Heart right ventricle (tissue), 16 donors: ENCODE data around the gene RNF213. TPM values are rescaled to one million over a fixed set of nuclear protein-coding genes. Genes with fewer than 3 reads are reported as not detected.

ENCODE experiments used
- ATAC-seq, 8 donors: fragments of 200-7000 bp; cut with Tn5 transposase; one replicate each; pipeline ENCODE4 v1.9.1; 2020; ENCODE audit warnings: mild to moderate bottlenecking in 8 of 8, moderate library complexity in 8 of 8, moderate number of reproducible peaks in 1 of 8
- DNase-seq, 2 donors: peaks; one replicate each; pipeline ENCODE4 v3.0.0-alpha.2; 2020
- H3K27ac ChIP-seq, 10 donors: fragments of 200-600 bp; sonication (generic) in 2 of 10; one replicate each; pipeline versions ENCODE4 v1.5.0 to v1.8.0; 2020 to 2022; ENCODE audit warnings: mild to moderate bottlenecking in 3 of 10
- H3K27me3 ChIP-seq, 7 donors: fragments of 200-600 bp; one replicate each; pipeline ENCODE4 v1.8.0; 2021 to 2022; ENCODE audit warnings: mild to moderate bottlenecking in 2 of 7
- H3K36me3 ChIP-seq, 9 donors: fragments of 200-600 bp; sonication (generic) in 1 of 9; one replicate each; pipeline versions ENCODE4 v1.5.0 to v1.8.0; 2020 to 2022; ENCODE audit warnings: mild to moderate bottlenecking in 2 of 9
- H3K4me1 ChIP-seq, 9 donors: fragments of 200-600 bp; sonication (generic) in 1 of 9; one replicate each; pipeline versions ENCODE4 v1.5.0 to v1.8.0; 2020 to 2022; ENCODE audit warnings: mild to moderate bottlenecking in 4 of 9
- H3K4me3 ChIP-seq, 10 donors: fragments of 200-600 bp; sonication (generic) in 2 of 10; one replicate each; pipeline versions ENCODE4 v1.5.0 to v1.8.0; 2020 to 2022; ENCODE audit warnings: mild to moderate bottlenecking in 7 of 10, moderate library complexity in 2 of 10
- H3K9me3 ChIP-seq, 11 donors: fragments of 200-600 bp in 10 of 11; sonication (generic) in 2 of 11; one replicate each; pipeline versions ENCODE4 v1.5.0 to v1.8.0; 2013 to 2022; ENCODE audit warnings: mild to moderate bottlenecking in 2 of 11, control low read depth in 1 of 11, moderate library complexity in 1 of 11
- WGBS, 2 donors: extraction: QIAGEN DNeasy Blood & Tissue Kit; methylation state at CpG; one replicate each; pipeline ENCODE4 v1.1.7; 2013; ENCODE audit warnings: inconsistent platforms in 1 of 2; 5-methylcytosine and 5-hydroxymethylcytosine counted together
- intact Hi-C, 10 donors: fragments of 100-400 bp; cut with DNase I; formaldehyde crosslinking; loops; one replicate each; pipeline versions ENCODE4 v1.11.1 to v1.14.2; 2022
- polyA plus RNA-seq, 2 donors: library from polyadenylated mRNA; stranded (reverse); fragments of 200-250 nt; gene quantifications; one replicate each; pipeline ENCODE4 v1.2.3, GENCODE V29; 2013
- total RNA-seq, 10 donors: library from RNA; stranded (reverse); fragmentation: NEBNext Ultra II Directional in 3 of 10; extraction: Animal tissue kit (Norgen Biotek cat#: 25700) in 3 of 10; gene quantifications; one replicate each; pipeline versions ENCODE4 v1.2.1 to v1.2.4, GENCODE V29; 2021 to 2023
- TF ChIP-seq, protein P1 (sequence below), 9 donors: fragments of 200-600 bp; sonication (generic) in 2 of 9; IDR thresholded peaks; one replicate each; pipeline versions ENCODE4 v1.5.0 to v1.8.0; 2021 to 2022; ENCODE audit warnings: antibody characterized with exemption in 9 of 9, mild to moderate bottlenecking in 5 of 9, moderate library complexity in 1 of 9
- donor health status: Arrhythmogenic right ventricular cardiomyopathy.
- donor health status: ischemic (EF 13 %, LVEDD 7.1; RV severe dilation, severe dysfunction).
- donor health status: healthy with polysubstance abuse.
- donor health status: DM: no; HTN: yes; CAD: no.
- donor health status: DM: no; HTN: no; CAD: no.
- donor health status: ischemic (EF 25% LVEDD 6.9; RV normal size, moderate dysfunction).
- donor health status: ischemic (EF 25% LVEDD 5.7; RV mildly dilated, moderate dysfunction).
- donor health status: healthy.
- donor health status: DM: yes; HTN: yes; CAD: no.
- donor health status: Ischemic cardiomyopathy.
- donor health status: ischemic (EF 35%, LVEDD 5.7; RV mildly dilated, moderate dysfunction).
- donor health status: nonischemic (EF 11% LVEDD 7.7; RV severe dilation, severe dysfunction).
- donor health status: DM: yes; HTN: yes; CAD: no.
- donor health status: PGD.
- donor health status: ischemic (EF 29% LVEDD 5.4; RV normal size, mild dysfunction).
- donor health status: nonischemic (EF 23%, LVEDD 6.1; RV moderate dilation, normal function).

RNF213 gene
- total and polyA plus RNA-seq, 12 donors = 13.1 to 97.0 (median 31.7) TPM

DNA sequence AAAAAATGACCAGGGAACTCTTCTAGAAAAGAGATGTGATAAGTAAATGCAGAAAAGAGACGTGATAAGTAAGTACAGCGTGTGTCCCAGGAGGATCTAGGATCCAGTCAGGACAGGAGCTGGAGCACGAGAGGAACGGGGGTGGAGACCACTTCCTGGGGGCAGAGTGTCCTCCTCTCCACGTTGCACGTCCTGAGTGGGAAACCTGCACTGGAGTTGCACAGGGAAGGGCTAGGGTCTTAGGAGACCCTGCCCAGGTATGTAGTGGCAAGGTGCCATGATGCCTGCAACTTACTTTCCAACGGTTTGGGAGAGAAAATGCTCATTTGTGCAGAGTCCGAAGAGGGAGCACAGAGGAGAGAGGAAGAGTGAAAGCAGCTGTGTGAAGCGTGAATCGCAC lies 55.8 kb downstream of the RNF213 start:
- ATAC-seq = peak in 2 of 8 donors; percentile 12 to 13

DNA sequence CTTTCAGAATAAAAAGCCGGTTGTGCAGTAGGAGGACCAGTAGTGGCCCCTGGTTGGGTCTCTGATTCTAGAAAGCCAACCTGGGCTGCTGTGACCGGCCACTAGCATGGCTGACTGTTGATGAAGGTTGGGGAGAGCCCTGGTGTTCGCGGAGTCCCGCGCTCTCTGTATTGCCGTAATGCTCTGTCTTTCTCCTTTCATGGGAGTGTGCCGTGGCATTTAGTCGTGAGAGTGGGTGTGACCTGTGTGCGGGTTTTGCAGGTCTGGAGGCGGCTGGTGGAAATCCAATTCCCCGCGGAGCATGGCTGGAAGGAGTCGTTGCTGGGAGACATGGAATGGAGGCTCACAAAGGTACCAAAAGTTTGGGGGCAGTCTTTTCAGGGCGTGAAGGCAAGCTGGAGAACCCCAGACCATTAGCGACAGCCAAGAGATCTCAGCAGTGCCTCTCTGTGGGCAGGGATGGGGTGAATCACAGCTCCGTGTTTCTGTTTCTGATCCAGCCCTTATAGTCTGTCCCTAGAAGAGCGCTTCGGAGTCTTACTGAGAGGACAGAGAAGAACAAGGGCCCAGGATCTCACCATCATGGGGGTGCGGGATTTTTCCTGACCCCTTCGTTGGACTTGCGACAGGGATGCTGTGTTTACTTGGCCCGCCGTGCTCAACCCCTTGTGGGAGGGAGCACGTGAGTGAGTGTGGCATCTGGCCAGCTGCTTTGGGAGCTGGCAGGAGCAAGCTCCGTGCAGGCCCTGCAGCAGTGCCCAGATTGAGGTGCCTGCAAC lies 56.5 kb downstream of the RNF213 start:
- Histone ChIP-seq H3K4me3 (no peak overlapping the region), H3K36me3 (peaks cover 0 to 76% (median 57%) of the 10 kb centered on the region in 9 donors), H3K27me3 (no peaks in the 10 kb centered on the region), H3K9me3 (peaks cover 0 to under 1% (median 0%) of the 10 kb centered on the region in 11 donors), H3K4me1 (no peaks in the 10 kb centered on the region), H3K27ac (no peak overlapping the region)
- 78 to 85% methylated on average over 26 of the region's 26 CpGs for WGBS, 2 donors
- peak; percentile 42 to 64 for DNase-seq
- peak; percentile 70 to 87 (median 80) for ATAC-seq
- TF ChIP-seq, protein P1, sequence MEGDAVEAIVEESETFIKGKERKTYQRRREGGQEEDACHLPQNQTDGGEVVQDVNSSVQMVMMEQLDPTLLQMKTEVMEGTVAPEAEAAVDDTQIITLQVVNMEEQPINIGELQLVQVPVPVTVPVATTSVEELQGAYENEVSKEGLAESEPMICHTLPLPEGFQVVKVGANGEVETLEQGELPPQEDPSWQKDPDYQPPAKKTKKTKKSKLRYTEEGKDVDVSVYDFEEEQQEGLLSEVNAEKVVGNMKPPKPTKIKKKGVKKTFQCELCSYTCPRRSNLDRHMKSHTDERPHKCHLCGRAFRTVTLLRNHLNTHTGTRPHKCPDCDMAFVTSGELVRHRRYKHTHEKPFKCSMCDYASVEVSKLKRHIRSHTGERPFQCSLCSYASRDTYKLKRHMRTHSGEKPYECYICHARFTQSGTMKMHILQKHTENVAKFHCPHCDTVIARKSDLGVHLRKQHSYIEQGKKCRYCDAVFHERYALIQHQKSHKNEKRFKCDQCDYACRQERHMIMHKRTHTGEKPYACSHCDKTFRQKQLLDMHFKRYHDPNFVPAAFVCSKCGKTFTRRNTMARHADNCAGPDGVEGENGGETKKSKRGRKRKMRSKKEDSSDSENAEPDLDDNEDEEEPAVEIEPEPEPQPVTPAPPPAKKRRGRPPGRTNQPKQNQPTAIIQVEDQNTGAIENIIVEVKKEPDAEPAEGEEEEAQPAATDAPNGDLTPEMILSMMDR (IDR thresholded peaks at IDR 0.05) = no peak
- intact Hi-C loops = no loop called here

More for the DNA sequence above, 55.8 kb downstream of the RNF213 start:
- Histone ChIP-seq H3K9me3 (no peaks in the 10 kb centered on the region), H3K27me3 (no peaks in the 10 kb centered on the region), H3K4me3 (no peak overlapping the region), H3K27ac (no peak overlapping the region), H3K4me1 (no peaks in the 10 kb centered on the region), H3K36me3 (peaks cover 0 to 76% (median 58%) of the 10 kb centered on the region in 9 donors)
- intact Hi-C loops = no loop called here
- WGBS, 2 donors = 61 to 66% methylated on average over 10 of the region's 10 CpGs
- no peak for DNase-seq
- TF ChIP-seq, protein P1 (IDR thresholded peaks at IDR 0.05) = no peak

DNA sequence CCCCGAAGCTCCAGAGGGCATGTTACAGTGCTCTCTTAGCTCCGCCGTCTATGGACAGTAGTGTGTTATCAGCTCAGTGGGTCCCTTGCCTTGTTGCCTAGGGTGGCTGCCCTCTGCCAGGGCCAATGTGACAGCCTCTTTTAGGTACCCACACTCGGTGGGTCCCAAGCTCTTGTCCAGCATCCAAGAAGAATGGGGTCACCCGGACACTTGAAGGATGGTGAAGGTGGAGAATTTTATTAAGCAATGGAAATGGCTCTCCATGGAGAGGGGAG lies 57.0 kb downstream of the RNF213 start:
- 57 to 82% methylated on average over 5 of the region's 5 CpGs for WGBS, 2 donors
- TF ChIP-seq, protein P1 (IDR thresholded peaks at IDR 0.05) = no peak
- Histone ChIP-seq H3K9me3 (peaks cover 0 to 6% (median 0%) of the 10 kb centered on the region in 11 donors), H3K27me3 (no peaks in the 10 kb centered on the region), H3K4me1 (no peaks in the 10 kb centered on the region), H3K27ac (no peak overlapping the region), H3K36me3 (peaks cover 0 to 77% (median 54%) of the 10 kb centered on the region in 9 donors), H3K4me3 (no peak overlapping the region)
- DNase-seq (no peak), ATAC-seq (no peak)
- intact Hi-C loops = no loop called here

DNA sequence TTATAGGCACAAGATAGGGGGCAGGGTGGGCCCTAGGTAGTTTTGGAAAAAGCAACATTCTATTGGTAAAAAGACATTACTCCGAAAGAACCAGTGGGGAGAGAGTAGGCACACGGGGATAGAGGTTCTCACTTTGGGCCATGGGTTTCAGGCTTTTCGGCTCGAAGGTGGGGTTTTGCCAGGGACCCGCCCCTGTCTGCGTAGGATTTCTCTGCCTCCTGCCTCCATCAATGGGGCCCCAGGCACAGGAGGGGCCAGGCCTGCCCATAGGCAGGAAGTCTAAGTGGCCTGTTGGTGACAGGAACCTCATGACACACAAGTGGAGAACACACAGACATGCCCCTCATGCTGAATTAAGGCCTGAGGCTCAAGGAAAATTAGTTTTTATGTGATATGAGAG lies 57.5 kb downstream of the RNF213 start:
- no peak overlapping the region for H3K27ac ChIP-seq
- H3K36me3 ChIP-seq = peaks cover 0 to 77% (median 52%) of the 10 kb centered on the region in 9 donors
- no peak overlapping the region for H3K4me3 ChIP-seq
- intact Hi-C loops = no loop called here
- peaks cover 0 to 11% (median 0%) of the 10 kb centered on the region in 11 donors for H3K9me3 ChIP-seq
- DNase-seq = no peak
- no peaks in the 10 kb centered on the region for H3K4me1 ChIP-seq
- TF ChIP-seq, protein P1 (IDR thresholded peaks at IDR 0.05) = no peak
- no peaks in the 10 kb centered on the region for H3K27me3 ChIP-seq
- no peak for ATAC-seq
- WGBS, 2 donors = 95 to 96% methylated on average over 6 of the region's 6 CpGs
